HepG2 (cell line): ENCODE results near the gene MYL12B. TPM values are rescaled to one million over a fixed set of nuclear protein-coding genes. Genes with fewer than 3 reads are reported as not detected.

Experiments used
- FOXM1 ChIP-seq: sonication (generic); formaldehyde crosslinking; IDR thresholded peaks from 2 replicates; pipeline ENCODE4 v1.5.0; 2020; ENCODE audit warnings: missing genetic modification reagents
- NFE2L2 ChIP-seq: fragments of 150-350 bp; IDR thresholded peaks from 2 replicates; pipeline ENCODE4 v1.6.1; 2014; ENCODE audit warnings: low read length
- NFYC ChIP-seq: IDR thresholded peaks from 2 replicates; pipeline ENCODE4 v1.6.1; 2016; ENCODE audit warnings: missing genetic modification reagents, missing compliant biosample characterization
- ZNF30 ChIP-seq: sonication (generic); formaldehyde crosslinking; IDR thresholded peaks from 2 replicates; pipeline ENCODE4 v1.5.0; 2020; ENCODE audit warnings: mild to moderate bottlenecking, missing genetic modification reagents
- ZNF451 ChIP-seq: sonication (generic); formaldehyde crosslinking; IDR thresholded peaks from 2 replicates; pipeline ENCODE4 v1.5.0; 2020; ENCODE audit warnings: mild to moderate bottlenecking, missing genetic modification reagents
- ZNF563 ChIP-seq: sonication (generic); formaldehyde crosslinking; IDR thresholded peaks from 2 replicates; pipeline ENCODE4 v1.8.0; 2022; ENCODE audit warnings: mild to moderate bottlenecking, moderate library complexity, missing genetic modification reagents
- ZNF724P ChIP-seq: sonication (generic); formaldehyde crosslinking; IDR thresholded peaks from 2 replicates; pipeline ENCODE4 v1.8.0; 2022; ENCODE audit warnings: missing genetic modification reagents, borderline replicate concordance
- polyA plus RNA-seq, 8 experiments: library from polyadenylated mRNA; depleted of rRNA in 3 of 8; stranded (reverse) in 7 of 8; unstranded in 1 of 8; fragments of >200 nt; fragmentation: Illumina TruSeq in 4 of 8; extraction: Trizol in 4 of 8; gene quantifications; 2 replicates each; pipeline versions ENCODE4 v1.2.1 to v1.2.3, GENCODE V29; 2011 to 2016; ENCODE audit warnings: low read depth in 4 of 8, missing spikeins in 1 of 8, mixed read lengths in 1 of 8; ENCODE audit not compliant: insufficient read depth in 1 of 8
- total RNA-seq, 5 experiments: library from RNA; depleted of rRNA; stranded (reverse); fragments of >200 nt; fragmentation: Illumina TruSeq; extraction: Trizol; gene quantifications; 2 replicates each; pipeline ENCODE4 v1.2.3, GENCODE V29; 2016; ENCODE audit warnings: low read depth in 1 of 5
- TF ChIP-seq, protein P1 (sequence below), 2 experiments: sonication (generic) in 1 of 2; formaldehyde crosslinking in 1 of 2; IDR thresholded peaks; 2 replicates each; pipeline versions ENCODE4 v1.4.0 to v1.6.1; 2016 to 2020; ENCODE audit warnings: borderline replicate concordance in 1 of 2, low read depth in 1 of 2, mild to moderate bottlenecking in 1 of 2, missing genetic modification reagents in 1 of 2
- TF ChIP-seq, protein P2 (sequence below): sonication (generic); formaldehyde crosslinking; IDR thresholded peaks from 2 replicates; pipeline ENCODE4 v1.4.0; 2020; ENCODE audit warnings: mild to moderate bottlenecking, missing genetic modification reagents, borderline replicate concordance
- TF ChIP-seq, protein P3 (sequence below): sonication (generic); formaldehyde crosslinking; IDR thresholded peaks from 2 replicates; pipeline ENCODE4 v1.4.0; 2020; ENCODE audit warnings: mild to moderate bottlenecking, missing genetic modification reagents
- TF ChIP-seq, protein P4 (sequence below): sonication (generic); formaldehyde crosslinking; IDR thresholded peaks from 2 replicates; pipeline ENCODE4 v1.5.1; 2020; ENCODE audit warnings: missing genetic modification reagents, mild to moderate bottlenecking, borderline replicate concordance

Gene MYL12B
- total and polyA plus RNA-seq, 2 of the 13 experiments (the other 11 are each of a cell fraction or from before 2014, with no cell fraction given), result 265 to 340 TPM

DNA sequence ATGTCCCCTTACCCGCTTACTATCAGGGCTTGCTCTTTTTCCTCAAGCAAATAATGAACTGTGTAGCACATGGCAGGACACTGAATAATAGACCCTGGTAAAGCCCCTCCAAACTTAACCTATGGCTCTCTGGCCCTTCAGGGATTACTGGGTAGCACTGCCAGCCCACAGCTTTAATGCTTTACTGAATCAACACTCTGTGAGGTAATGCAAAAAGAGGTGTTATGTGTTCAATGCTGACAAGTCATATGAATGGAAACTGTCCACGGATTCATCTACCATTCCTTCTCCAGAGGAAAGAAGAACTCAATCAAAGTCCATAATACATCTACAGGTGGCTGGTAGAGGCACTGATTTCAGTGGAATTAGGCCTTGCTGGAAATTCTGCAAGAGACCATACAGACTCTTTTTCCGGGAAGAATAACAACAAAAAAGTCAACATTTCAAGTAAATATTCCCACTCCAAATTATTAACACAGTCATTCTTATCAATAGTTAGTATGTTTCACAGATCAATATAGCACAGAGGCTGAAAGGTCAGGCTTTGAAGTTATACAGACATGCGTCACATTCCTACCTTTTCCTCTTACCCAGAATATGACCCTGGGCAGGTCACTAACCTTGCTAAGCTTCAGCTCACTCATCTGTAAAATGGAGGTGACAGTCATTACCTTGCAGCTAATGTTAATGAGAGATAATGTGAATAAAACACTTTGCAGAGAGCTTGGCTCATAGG, 28.3 kb upstream of the MYL12B start (continued):
- TF ChIP-seq, protein P1, sequence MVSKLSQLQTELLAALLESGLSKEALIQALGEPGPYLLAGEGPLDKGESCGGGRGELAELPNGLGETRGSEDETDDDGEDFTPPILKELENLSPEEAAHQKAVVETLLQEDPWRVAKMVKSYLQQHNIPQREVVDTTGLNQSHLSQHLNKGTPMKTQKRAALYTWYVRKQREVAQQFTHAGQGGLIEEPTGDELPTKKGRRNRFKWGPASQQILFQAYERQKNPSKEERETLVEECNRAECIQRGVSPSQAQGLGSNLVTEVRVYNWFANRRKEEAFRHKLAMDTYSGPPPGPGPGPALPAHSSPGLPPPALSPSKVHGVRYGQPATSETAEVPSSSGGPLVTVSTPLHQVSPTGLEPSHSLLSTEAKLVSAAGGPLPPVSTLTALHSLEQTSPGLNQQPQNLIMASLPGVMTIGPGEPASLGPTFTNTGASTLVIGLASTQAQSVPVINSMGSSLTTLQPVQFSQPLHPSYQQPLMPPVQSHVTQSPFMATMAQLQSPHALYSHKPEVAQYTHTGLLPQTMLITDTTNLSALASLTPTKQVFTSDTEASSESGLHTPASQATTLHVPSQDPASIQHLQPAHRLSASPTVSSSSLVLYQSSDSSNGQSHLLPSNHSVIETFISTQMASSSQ (IDR thresholded peaks at IDR 0.05; ENCODE audit: low read depth), result peak; percentile 73
- TF ChIP-seq, protein P1 (CRISPR knock-in tag; IDR thresholded peaks at IDR 0.05; ENCODE audit: borderline replicate concordance), result peak; percentile 90; the same call in 1 of the 2 replicates
- TF ChIP-seq ZNF451 (no peak), ZNF30 (CRISPR knock-in tag) (no peak), NFE2L2 (no peak), ZNF563 (no peak), FOXM1 (CRISPR knock-in tag) (no peak), NFYC (CRISPR knock-in tag) (0 out of 2 replicates have a peak, but pooled peaks have one; percentile 11), ZNF724P (CRISPR knock-in tag) (no peak)
- TF ChIP-seq, protein P2, sequence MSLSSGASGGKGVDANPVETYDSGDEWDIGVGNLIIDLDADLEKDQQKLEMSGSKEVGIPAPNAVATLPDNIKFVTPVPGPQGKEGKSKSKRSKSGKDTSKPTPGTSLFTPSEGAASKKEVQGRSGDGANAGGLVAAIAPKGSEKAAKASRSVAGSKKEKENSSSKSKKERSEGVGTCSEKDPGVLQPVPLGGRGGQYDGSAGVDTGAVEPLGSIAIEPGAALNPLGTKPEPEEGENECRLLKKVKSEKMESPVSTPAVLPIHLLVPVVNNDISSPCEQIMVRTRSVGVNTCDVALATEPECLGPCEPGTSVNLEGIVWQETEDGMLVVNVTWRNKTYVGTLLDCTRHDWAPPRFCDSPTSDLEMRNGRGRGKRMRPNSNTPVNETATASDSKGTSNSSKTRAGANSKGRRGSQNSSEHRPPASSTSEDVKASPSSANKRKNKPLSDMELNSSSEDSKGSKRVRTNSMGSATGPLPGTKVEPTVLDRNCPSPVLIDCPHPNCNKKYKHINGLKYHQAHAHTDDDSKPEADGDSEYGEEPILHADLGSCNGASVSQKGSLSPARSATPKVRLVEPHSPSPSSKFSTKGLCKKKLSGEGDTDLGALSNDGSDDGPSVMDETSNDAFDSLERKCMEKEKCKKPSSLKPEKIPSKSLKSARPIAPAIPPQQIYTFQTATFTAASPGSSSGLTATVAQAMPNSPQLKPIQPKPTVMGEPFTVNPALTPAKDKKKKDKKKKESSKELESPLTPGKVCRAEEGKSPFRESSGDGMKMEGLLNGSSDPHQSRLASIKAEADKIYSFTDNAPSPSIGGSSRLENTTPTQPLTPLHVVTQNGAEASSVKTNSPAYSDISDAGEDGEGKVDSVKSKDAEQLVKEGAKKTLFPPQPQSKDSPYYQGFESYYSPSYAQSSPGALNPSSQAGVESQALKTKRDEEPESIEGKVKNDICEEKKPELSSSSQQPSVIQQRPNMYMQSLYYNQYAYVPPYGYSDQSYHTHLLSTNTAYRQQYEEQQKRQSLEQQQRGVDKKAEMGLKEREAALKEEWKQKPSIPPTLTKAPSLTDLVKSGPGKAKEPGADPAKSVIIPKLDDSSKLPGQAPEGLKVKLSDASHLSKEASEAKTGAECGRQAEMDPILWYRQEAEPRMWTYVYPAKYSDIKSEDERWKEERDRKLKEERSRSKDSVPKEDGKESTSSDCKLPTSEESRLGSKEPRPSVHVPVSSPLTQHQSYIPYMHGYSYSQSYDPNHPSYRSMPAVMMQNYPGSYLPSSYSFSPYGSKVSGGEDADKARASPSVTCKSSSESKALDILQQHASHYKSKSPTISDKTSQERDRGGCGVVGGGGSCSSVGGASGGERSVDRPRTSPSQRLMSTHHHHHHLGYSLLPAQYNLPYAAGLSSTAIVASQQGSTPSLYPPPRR (CRISPR knock-in tag), result peak; percentile 99
- TF ChIP-seq, protein P3, sequence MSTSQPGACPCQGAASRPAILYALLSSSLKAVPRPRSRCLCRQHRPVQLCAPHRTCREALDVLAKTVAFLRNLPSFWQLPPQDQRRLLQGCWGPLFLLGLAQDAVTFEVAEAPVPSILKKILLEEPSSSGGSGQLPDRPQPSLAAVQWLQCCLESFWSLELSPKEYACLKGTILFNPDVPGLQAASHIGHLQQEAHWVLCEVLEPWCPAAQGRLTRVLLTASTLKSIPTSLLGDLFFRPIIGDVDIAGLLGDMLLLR, result no peak
- TF ChIP-seq, protein P4, sequence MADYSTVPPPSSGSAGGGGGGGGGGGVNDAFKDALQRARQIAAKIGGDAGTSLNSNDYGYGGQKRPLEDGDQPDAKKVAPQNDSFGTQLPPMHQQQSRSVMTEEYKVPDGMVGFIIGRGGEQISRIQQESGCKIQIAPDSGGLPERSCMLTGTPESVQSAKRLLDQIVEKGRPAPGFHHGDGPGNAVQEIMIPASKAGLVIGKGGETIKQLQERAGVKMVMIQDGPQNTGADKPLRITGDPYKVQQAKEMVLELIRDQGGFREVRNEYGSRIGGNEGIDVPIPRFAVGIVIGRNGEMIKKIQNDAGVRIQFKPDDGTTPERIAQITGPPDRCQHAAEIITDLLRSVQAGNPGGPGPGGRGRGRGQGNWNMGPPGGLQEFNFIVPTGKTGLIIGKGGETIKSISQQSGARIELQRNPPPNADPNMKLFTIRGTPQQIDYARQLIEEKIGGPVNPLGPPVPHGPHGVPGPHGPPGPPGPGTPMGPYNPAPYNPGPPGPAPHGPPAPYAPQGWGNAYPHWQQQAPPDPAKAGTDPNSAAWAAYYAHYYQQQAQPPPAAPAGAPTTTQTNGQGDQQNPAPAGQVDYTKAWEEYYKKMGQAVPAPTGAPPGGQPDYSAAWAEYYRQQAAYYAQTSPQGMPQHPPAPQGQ (CRISPR knock-in tag), result no peak
